GM19023 (cell line): ENCODE measurements around the gene BLOC1S6.

Experiments used
- ATAC-seq: cut with Tn5 transposase; IDR thresholded peaks from one replicate; pipeline ENCODE4 v1.9.1; 2021; ENCODE audit warnings: mild to moderate bottlenecking, moderate library complexity; ENCODE audit not compliant: unreplicated experiment

Gene BLOC1S6

GRCh38 chr15:45587863-45588170 lies 638 bp downstream of the BLOC1S6 start:
- no peak for ATAC-seq

- ATAC-seq = no peak
Measured at GRCh38 chr15:45588219-45588875, 1.2 kb downstream of the BLOC1S6 start.

- ATAC-seq = no peak
Measured at GRCh38 chr15:45589256-45589655, 2.1 kb downstream of the BLOC1S6 start.

DNA sequence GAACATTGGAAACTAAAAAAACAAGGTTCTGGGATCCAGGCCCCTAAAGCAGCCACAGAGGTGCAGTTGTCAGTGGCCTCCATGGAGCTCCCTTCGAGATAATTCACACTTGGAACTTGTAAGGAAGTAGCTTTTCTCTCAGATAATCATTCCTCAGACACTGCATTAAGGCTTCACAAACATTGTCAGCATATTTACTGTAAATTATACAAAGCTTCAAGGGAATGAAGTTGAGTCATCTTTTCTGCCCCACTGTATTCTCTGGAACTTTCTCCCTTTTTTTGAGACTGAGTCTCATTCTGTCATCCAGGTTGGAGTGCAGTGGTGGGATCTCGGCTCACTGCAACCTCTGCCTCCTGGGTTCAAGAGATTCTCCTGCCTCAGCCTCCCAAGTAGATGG lies 7.1 kb downstream of the BLOC1S6 start:
- ATAC-seq = no peak

DNA sequence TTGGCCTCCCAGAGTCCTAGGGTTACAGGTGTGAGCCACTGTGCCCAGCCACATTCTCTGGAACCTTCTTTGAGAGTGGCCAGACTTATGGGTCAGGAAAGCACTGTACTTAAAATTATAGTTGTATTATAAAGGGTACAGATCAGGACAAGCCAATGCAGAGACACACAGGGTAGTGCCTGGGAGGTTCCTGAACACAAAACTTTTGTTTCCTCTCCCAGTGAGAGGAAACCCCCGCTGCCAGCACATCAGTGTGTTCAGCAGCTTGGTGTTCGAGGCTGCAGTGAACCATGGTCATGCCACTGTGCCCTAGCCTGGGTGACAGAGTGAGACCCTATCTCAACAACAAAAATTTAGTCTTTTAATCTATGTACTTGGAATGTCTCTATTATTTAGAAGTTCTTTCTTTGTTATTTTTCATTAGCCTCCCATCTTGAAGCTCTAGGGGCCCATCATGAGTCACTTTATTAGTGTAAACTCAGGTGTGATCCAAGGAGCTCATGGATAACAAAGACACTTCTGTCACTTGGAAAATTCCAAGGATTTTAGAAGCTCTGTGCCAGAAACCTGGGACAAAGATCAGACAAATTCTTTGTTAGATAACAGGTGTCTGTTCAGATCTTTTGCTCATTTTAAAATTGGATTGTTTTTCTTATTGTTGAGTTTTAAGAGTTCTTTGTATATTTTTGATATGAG lies 7.8 kb downstream of the BLOC1S6 start:
- ATAC-seq = no peak

- no peak for ATAC-seq
Measured at GRCh38 chr15:45603881-45604280, 16.7 kb downstream of the BLOC1S6 start.

DNA sequence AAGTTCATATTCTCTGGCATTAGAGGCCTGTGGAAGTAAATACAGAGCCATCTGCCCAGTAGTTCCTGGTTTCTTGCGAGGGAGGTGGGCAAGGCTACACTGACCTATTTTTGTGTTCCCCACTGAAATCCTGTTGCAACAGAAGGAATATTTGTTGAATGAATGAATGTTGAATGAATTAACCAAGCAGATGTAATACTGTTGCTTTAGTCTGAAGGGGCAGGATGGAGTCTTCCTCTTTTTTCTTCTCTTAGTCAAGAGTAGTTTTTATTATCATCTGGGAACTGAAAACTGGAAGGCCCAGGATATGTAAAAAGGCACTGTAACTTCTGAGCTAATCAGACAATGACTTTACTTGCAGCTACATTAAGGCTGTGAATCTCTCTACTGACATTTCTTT lies 17.1 kb downstream of the BLOC1S6 start:
- ATAC-seq = no peak

GRCh38 chr15:45606413-45606812 lies 19.2 kb downstream of the BLOC1S6 start:
- no peak for ATAC-seq

DNA sequence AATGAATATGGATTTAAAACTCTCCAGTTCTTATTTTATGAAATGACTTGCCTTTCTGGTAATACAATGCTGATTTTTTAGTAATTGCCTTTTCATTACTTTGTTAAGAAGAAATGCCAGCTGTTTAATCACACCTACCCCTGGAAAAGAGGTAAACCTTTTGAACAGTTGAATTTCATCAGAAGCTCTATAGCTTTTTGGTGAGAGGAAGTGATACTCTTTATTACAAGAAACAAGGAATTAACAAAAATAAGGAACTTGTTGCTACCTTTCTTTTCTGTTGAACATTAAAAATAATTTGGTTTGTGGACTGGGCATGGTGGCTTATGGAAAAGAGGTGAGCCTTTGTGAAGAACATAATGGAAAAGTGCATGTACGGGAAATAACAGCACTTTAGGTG lies 19.7 kb downstream of the BLOC1S6 start:
- no peak for ATAC-seq

DNA sequence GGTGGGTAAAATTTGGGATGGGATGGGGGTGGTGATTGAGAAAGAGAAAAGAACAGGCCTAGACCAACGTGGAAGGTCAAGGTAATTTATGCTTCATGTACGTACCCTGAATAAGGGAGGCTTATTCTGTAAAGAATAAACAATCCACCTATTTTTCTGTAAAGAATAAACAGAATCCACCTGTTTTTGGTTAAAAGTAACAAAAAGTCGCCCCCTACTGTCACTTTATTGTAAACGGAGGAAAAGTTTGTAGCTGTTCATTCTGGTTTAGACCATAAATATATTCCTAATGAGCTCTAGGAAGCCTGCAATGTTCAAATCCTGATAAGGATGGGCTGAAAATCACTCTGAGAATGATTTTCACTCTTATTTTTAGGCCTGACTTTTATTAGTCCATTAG lies 24.1 kb downstream of the BLOC1S6 start:
- ATAC-seq = no peak

GRCh38 chr15:45612790-45613415 lies 25.7 kb downstream of the BLOC1S6 start:
- no peak for ATAC-seq

DNA sequence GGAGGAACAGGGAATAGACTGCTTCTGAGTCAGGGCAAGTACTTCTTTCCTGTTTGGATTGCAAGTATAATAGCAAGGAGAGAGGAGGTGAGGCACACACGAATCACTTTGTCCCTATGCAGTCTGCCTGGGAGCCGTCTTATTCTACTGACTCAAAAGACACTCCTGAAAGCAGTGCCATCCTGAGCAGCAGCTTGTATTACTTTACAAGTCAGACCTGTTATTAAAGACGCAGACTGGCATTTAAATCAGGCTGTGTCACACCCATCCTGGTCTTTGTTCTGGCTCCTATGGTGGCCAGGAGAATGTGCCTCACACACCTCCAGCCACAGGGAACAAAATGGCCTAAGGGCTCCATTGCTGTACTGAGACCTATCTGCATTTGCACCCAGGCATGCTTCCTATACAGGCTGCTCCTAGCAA lies 29.7 kb downstream of the BLOC1S6 start:
- no peak for ATAC-seq

GRCh38 chr15:45618813-45619212 lies 31.6 kb downstream of the BLOC1S6 start:
- ATAC-seq = no peak

DNA sequence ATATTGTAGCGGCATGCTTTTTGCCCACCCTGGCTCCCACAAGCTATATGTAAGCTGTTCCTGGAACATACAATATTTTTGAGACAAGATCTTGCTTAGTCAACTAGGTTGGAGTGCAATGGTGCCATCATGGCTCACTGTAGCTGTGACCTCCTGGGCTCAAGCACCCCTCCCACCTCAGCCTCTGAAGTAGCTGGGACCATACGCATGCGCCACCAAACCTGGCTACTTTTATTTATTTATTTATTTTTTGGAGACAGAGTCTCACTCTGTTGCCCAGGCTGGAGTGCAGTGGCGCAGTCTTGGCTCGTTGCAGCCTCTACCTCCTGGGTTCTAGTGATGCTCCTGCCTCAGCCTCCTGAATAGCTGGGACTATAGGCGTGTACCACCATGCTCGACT lies 41.0 kb downstream of the BLOC1S6 start:
- ATAC-seq = no peak

- ATAC-seq = no peak
Measured at GRCh38 chr15:45630917-45631691, 43.9 kb downstream of the BLOC1S6 start.

DNA sequence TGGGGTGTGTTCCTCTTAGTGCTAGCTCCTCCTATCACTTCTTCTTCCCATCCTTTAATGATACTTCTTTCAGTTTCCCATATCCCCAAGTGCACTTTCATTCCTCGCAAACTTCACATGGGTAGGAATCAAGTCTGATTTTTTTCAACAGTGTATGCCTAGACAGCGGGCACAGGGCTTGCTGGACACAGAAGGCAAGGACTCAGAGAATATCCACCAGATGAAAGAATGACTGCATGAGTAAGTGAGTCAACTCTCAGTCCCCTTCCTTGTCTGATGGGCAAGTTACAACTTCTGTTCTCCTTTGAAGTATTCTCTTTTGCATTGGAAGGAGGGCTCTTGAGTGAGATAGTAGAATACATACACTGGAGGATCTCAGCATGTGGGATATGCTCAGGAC lies 44.6 kb downstream of the BLOC1S6 start:
- ATAC-seq = no peak

DNA sequence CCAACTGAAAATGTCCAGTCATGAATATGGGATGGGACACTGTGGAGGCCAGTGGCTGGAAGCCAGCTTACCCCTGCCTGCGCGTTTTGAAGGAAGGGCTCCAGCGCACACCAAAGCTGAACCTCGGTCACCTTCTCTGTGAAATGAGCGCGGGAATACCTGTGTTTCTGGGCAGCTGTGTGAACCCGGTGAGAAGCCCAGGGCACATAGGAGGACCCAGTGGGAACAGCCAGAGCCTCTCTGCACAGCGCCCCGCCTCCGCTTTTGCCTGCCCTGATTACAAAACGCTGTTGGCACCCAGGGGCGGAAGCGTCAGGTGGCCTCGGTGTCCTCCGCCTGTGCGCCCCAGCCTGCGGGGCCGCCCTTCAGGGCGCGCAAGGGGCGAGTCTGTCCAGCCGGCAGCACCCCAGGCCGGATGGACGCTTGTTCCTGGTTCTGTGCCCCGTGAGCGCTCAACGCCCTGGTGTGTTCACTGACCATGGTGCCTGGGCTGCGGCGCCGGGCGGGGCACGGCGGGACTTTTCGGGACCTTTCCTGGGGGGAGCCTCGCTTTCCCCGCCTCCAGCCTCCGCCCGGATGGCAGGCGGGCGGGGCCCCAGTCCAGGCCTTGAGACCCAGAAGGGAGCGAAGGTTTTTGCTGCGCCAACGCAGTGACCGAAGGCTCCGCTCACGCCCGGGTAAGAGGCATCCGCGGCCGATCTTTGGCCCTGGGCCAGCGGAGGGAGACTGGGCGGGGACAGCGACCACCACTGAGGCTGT lies 47.4 kb downstream of the BLOC1S6 start, which contains the start of gene SQOR:
SQOR (plus strand) TSS at position 598 of the 759 bp plus-strand sequence. CDS start 23,895 bp downstream, outside the sequence.
- peak; percentile 80 for ATAC-seq

GRCh38 chr15:45635191-45635638 lies 48.0 kb downstream of the BLOC1S6 start:
- peak; percentile 54 for ATAC-seq

GRCh38 chr15:45635763-45636292 lies 48.6 kb downstream of the BLOC1S6 start:
- ATAC-seq = peak; percentile 3

DNA sequence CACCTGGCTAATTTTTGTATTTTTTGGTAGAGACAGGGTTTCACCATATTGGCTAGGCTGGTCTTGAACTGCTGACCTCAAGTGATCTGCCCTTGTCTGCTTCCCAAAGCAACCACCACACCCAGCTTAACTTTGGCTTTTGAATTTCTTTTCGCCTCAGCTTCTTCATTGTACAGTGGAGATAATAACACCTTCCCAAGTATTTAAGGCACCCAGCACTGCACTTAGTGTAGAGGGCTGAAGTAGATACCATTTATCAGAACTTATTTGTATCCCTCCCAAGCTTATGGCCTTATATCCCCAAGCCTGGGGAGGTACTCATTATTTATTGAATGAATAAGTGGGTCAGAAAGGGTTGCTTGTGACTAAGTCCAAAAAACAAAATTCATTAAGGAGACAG lies 50.0 kb downstream of the BLOC1S6 start:
- no peak for ATAC-seq
